Adipocyte (in vitro differentiated cells): ENCODE data around the gene EIF4G2.

Experiments used
- DNase-seq: peaks from one replicate; pipeline ENCODE4 v3.0.0-alpha.2; 2015; ENCODE audit warnings: low read depth
- H3K27me3 ChIP-seq: replicated peaks from 2 replicates; pipeline ENCODE4 v1.7.0; 2013; ENCODE audit warnings: mild to moderate bottlenecking, low read length, moderate library complexity; ENCODE audit not compliant: control insufficient read depth, insufficient read depth
- H3K36me3 ChIP-seq: 2 replicates; pipeline ENCODE4 v1.7.0; 2013; ENCODE audit warnings: low read length, mild to moderate bottlenecking, moderate library complexity; ENCODE audit not compliant: control insufficient read depth, insufficient read depth, severe bottlenecking
- H3K4me1 ChIP-seq: 2 replicates; pipeline ENCODE4 v1.7.0; 2013; ENCODE audit warnings: mild to moderate bottlenecking, low read length, moderate library complexity; ENCODE audit not compliant: control insufficient read depth, insufficient read depth
- H3K4me3 ChIP-seq: 2 replicates; pipeline ENCODE4 v1.7.0; 2013; ENCODE audit warnings: mild to moderate bottlenecking, low read length, moderate library complexity
- H3K9ac ChIP-seq: 2 replicates; pipeline ENCODE4 v1.7.0; 2013; ENCODE audit warnings: mild to moderate bottlenecking, low read length, moderate library complexity
- H3K9me3 ChIP-seq: 2 replicates; pipeline ENCODE4 v1.7.0; 2013; ENCODE audit warnings: mild to moderate bottlenecking, low read length, moderate library complexity; ENCODE audit not compliant: control insufficient read depth

Gene EIF4G2

DNA sequence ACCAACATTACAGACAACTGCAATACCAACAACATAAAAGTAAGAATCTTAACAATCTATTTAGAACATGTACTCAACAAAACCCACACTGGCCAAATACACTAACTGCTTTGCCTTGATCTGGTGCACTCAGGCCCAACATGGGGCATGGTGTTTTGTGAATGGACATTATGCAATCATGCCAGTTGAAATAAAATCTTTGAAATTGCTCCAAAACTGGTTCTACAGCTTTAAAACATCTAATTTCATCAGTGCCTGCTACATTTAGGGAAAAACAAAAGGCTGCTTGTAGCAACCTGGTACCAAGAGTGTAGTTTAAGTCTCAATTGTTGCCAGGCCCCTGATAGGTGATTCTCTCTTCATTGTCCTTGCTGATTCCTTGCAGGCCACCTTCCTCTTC lies 61.0 kb downstream of the EIF4G2 start:
- no peak for DNase-seq
- no peaks in the 10 kb centered on the region for H3K36me3 ChIP-seq
- no peaks in the 10 kb centered on the region for H3K27me3 ChIP-seq
- peaks cover 14% of the 10 kb centered on the region for H3K4me1 ChIP-seq
- H3K4me3 ChIP-seq = no peak overlapping the region
- no peak overlapping the region for H3K9ac ChIP-seq
- no peaks in the 10 kb centered on the region for H3K9me3 ChIP-seq
